ENCODE measurements around the gene PCCA. TPM values are rescaled to one million over a fixed set of nuclear protein-coding genes. Genes with fewer than 3 reads are reported as not detected.
"Not testable (repeated sequence)": the region's sequence is repeated elsewhere in the genome, so short reads cannot be mapped to it uniquely, and the experiment has no call there.

The PCCA gene
- total and polyA plus RNA-seq, 5 experiments from 2014 or later = 8.9 to 14.5 (median 10.9) TPM

- POLR2A ChIA-PET, H3K4me1 Mint-ChIP-seq: not testable (repeated sequence)
Measured at GRCh38 chr13:100282306-100282705, 193.4 kb downstream of the PCCA start.

GRCh38 chr13:100290165-100290801 lies 201.4 kb downstream of the PCCA start:
- DNase-seq (no peak), ATAC-seq (no peak)
- H3K27me3 Mint-ChIP-seq = no peaks in the 10 kb centered on the region
- no peak overlapping the region for H3K4me3 Mint-ChIP-seq
- peaks cover 6 to 18% (median 18%) of the 10 kb centered on the region in 3 donors for H3K36me3 Mint-ChIP-seq
- no peak overlapping the region for H3K27ac Mint-ChIP-seq
- POLR2A ChIA-PET = no interaction called here
- no peaks in the 10 kb centered on the region for H3K4me1 Mint-ChIP-seq
- no peaks in the 10 kb centered on the region for H3K9me3 Mint-ChIP-seq

More at GRCh38 chr13:100282306-100282705, 193.4 kb downstream of the PCCA start:
- not testable (repeated sequence) for H3K27ac Mint-ChIP-seq, H3K9me3 Mint-ChIP-seq, H3K27me3 Mint-ChIP-seq, DNase-seq, ATAC-seq, H3K4me3 Mint-ChIP-seq
- H3K36me3 Mint-ChIP-seq = peaks cover 8 to 28% (median 18%) of the 10 kb centered on the region in 3 donors

GRCh38 chr13:100291624-100292023 lies 202.7 kb downstream of the PCCA start:
- Mint-ChIP-seq H3K4me3 (no peak overlapping the region), H3K4me1 (no peaks in the 10 kb centered on the region), H3K36me3 (peaks cover 6 to 18% (median 18%) of the 10 kb centered on the region in 3 donors), H3K27ac (no peak overlapping the region), H3K27me3 (no peaks in the 10 kb centered on the region), H3K9me3 (no peaks in the 10 kb centered on the region)
- POLR2A ChIA-PET = interaction anchor here (0.6 kb wide), 1 partner anchor 473 kb away, joined by 3 read pairs; no protein-coding TSS in a partner anchor
- ATAC-seq = no peak
- DNase-seq = no peak

GRCh38 chr13:100297413-100297812 lies 208.5 kb downstream of the PCCA start:
- Mint-ChIP-seq H3K36me3 (peaks cover 0 to 11% (median 4%) of the 10 kb centered on the region in 3 donors), H3K4me3 (no peak overlapping the region), H3K27me3 (no peaks in the 10 kb centered on the region), H3K27ac (no peak overlapping the region), H3K9me3 (peaks cover 0 to 2% (median 0%) of the 10 kb centered on the region in 9 donors), H3K4me1 (peaks cover 0 to 6% (median under 1%) of the 10 kb centered on the region in 4 donors)
- no peak for DNase-seq
- no peak for ATAC-seq
- POLR2A ChIA-PET = no interaction called here

GRCh38 chr13:100298116-100298681 lies 209.3 kb downstream of the PCCA start:
- no peak for ATAC-seq
- no peak overlapping the region for H3K27ac Mint-ChIP-seq
- DNase-seq = no peak
- H3K36me3 Mint-ChIP-seq = peaks cover 0 to 17% (median 5%) of the 10 kb centered on the region in 3 donors
- no peak overlapping the region for H3K4me3 Mint-ChIP-seq
- peaks cover 0 to 2% (median 0%) of the 10 kb centered on the region in 9 donors for H3K9me3 Mint-ChIP-seq
- no peaks in the 10 kb centered on the region for H3K27me3 Mint-ChIP-seq
- H3K4me1 Mint-ChIP-seq = peaks cover 0 to 6% (median under 1%) of the 10 kb centered on the region in 4 donors
- POLR2A ChIA-PET = no interaction called here

GRCh38 chr13:100298691-100299090 lies 209.8 kb downstream of the PCCA start:
- Mint-ChIP-seq H3K4me3 (no peak overlapping the region), H3K27ac (no peak overlapping the region), H3K36me3 (peaks cover 0 to 19% (median 5%) of the 10 kb centered on the region in 3 donors), H3K27me3 (no peaks in the 10 kb centered on the region), H3K4me1 (peaks cover 0 to 6% (median under 1%) of the 10 kb centered on the region in 4 donors), H3K9me3 (peaks cover 0 to 2% (median 0%) of the 10 kb centered on the region in 9 donors)
- POLR2A ChIA-PET = no interaction called here
- ATAC-seq (no peak), DNase-seq (no peak)

- no peaks in the 10 kb centered on the region for H3K27me3 Mint-ChIP-seq
- H3K4me3 Mint-ChIP-seq = no peak overlapping the region
- H3K9me3 Mint-ChIP-seq = peaks cover 0 to 2% (median 0%) of the 10 kb centered on the region in 9 donors
- H3K4me1 Mint-ChIP-seq = peaks cover 0 to 6% (median under 1%) of the 10 kb centered on the region in 4 donors
- H3K27ac Mint-ChIP-seq = no peak overlapping the region
- DNase-seq = no peak
- no peak for ATAC-seq
- peaks cover 0 to 20% (median 13%) of the 10 kb centered on the region in 3 donors for H3K36me3 Mint-ChIP-seq
- POLR2A ChIA-PET = no interaction called here
Measured at GRCh38 chr13:100300243-100300642, 211.3 kb downstream of the PCCA start.

GRCh38 chr13:100300708-100301107 lies 211.8 kb downstream of the PCCA start:
- Mint-ChIP-seq H3K36me3 (peaks cover 0 to 20% (median 13%) of the 10 kb centered on the region in 3 donors), H3K4me3 (no peak overlapping the region), H3K4me1 (peaks cover 0 to 6% (median under 1%) of the 10 kb centered on the region in 4 donors), H3K9me3 (peaks cover 0 to 2% (median 0%) of the 10 kb centered on the region in 9 donors), H3K27ac (no peak overlapping the region), H3K27me3 (no peaks in the 10 kb centered on the region)
- ATAC-seq (no peak), DNase-seq (no peak)
- POLR2A ChIA-PET = no interaction called here

- Mint-ChIP-seq H3K4me3 (no peak overlapping the region), H3K27ac (no peak overlapping the region), H3K36me3 (peaks cover 0 to 20% (median 13%) of the 10 kb centered on the region in 3 donors), H3K27me3 (no peaks in the 10 kb centered on the region), H3K4me1 (peaks cover 0 to 6% (median under 1%) of the 10 kb centered on the region in 4 donors), H3K9me3 (peaks cover 0 to 2% (median 0%) of the 10 kb centered on the region in 9 donors)
- POLR2A ChIA-PET = no interaction called here
- ATAC-seq (no peak), DNase-seq (no peak)
Measured at GRCh38 chr13:100301418-100301817, 212.5 kb downstream of the PCCA start.

- no peak overlapping the region for H3K27ac Mint-ChIP-seq
Measured at GRCh38 chr13:100302391-100302790, 213.5 kb downstream of the PCCA start.

GRCh38 chr13:100304229-100304628 lies 215.3 kb downstream of the PCCA start:
- Mint-ChIP-seq H3K4me1 (no peaks in the 10 kb centered on the region), H3K27ac (no peak overlapping the region), H3K27me3 (no peaks in the 10 kb centered on the region), H3K9me3 (no peaks in the 10 kb centered on the region), H3K4me3 (no peak overlapping the region), H3K36me3 (peaks cover 0 to 39% (median 28%) of the 10 kb centered on the region in 3 donors)
- ATAC-seq (no peak), DNase-seq (no peak)
- POLR2A ChIA-PET = no interaction called here

More at GRCh38 chr13:100302391-100302790, 213.5 kb downstream of the PCCA start:
- peaks cover 0 to 29% (median 22%) of the 10 kb centered on the region in 3 donors for H3K36me3 Mint-ChIP-seq
- no peak overlapping the region for H3K4me3 Mint-ChIP-seq
- no peaks in the 10 kb centered on the region for H3K27me3 Mint-ChIP-seq
- POLR2A ChIA-PET = no interaction called here
- peaks cover 0 to 2% (median 0%) of the 10 kb centered on the region in 9 donors for H3K9me3 Mint-ChIP-seq
- DNase-seq = no peak
- peaks cover 0 to 6% (median under 1%) of the 10 kb centered on the region in 4 donors for H3K4me1 Mint-ChIP-seq
- ATAC-seq = no peak

- ATAC-seq = no peak
- Mint-ChIP-seq H3K27ac (no peak overlapping the region), H3K4me1 (no peaks in the 10 kb centered on the region), H3K27me3 (no peaks in the 10 kb centered on the region), H3K36me3 (peaks cover 7 to 43% (median 36%) of the 10 kb centered on the region in 3 donors), H3K4me3 (no peak overlapping the region), H3K9me3 (no peaks in the 10 kb centered on the region)
- DNase-seq = no peak
- POLR2A ChIA-PET = no interaction called here
Measured at GRCh38 chr13:100305398-100305797, 216.5 kb downstream of the PCCA start.

- H3K27ac Mint-ChIP-seq = no peak overlapping the region
- POLR2A ChIA-PET = no interaction called here
- ATAC-seq = no peak
- no peaks in the 10 kb centered on the region for H3K4me1 Mint-ChIP-seq
- H3K36me3 Mint-ChIP-seq = peaks cover 7 to 43% (median 40%) of the 10 kb centered on the region in 3 donors
- no peak overlapping the region for H3K4me3 Mint-ChIP-seq
- no peaks in the 10 kb centered on the region for H3K27me3 Mint-ChIP-seq
- H3K9me3 Mint-ChIP-seq = no peaks in the 10 kb centered on the region
- no peak for DNase-seq
Measured at GRCh38 chr13:100306030-100306429, 217.1 kb downstream of the PCCA start.

All from naive thymus-derived CD8-positive, alpha-beta T cell (primary cell).